Testis (tissue), 2 donors: ENCODE results near the gene ZNF423.

Experiments used
- POLR2A ChIP-seq: fragments of 450-650 bp; IDR thresholded peaks from one replicate; pipeline ENCODE4 v1.6.1; 2017; ENCODE audit warnings: antibody characterized with exemption, mild to moderate bottlenecking, moderate library complexity
- TF ChIP-seq, protein P1 (sequence below), 3 experiments: fragments of 450-650 bp in 2 of 3; fragments of 200-600 bp in 1 of 3; sonication (generic) in 1 of 3; IDR thresholded peaks; one replicate each; pipeline ENCODE4 v1.5.1; 2016 to 2019; ENCODE audit warnings: antibody characterized with exemption in 3 of 3, mild to moderate bottlenecking in 2 of 3, moderate library complexity in 1 of 3

GRCh38 chr16:49781401-49781800 is 74.5 kb downstream of the ZNF423 start:
- TF ChIP-seq, protein P1, sequence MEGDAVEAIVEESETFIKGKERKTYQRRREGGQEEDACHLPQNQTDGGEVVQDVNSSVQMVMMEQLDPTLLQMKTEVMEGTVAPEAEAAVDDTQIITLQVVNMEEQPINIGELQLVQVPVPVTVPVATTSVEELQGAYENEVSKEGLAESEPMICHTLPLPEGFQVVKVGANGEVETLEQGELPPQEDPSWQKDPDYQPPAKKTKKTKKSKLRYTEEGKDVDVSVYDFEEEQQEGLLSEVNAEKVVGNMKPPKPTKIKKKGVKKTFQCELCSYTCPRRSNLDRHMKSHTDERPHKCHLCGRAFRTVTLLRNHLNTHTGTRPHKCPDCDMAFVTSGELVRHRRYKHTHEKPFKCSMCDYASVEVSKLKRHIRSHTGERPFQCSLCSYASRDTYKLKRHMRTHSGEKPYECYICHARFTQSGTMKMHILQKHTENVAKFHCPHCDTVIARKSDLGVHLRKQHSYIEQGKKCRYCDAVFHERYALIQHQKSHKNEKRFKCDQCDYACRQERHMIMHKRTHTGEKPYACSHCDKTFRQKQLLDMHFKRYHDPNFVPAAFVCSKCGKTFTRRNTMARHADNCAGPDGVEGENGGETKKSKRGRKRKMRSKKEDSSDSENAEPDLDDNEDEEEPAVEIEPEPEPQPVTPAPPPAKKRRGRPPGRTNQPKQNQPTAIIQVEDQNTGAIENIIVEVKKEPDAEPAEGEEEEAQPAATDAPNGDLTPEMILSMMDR (IDR thresholded peaks at IDR 0.05): no peak
- no peak for TF ChIP-seq POLR2A
